CD1c-positive myeloid dendritic cell (primary cell): ENCODE measurements around the gene TMEM97.

ENCODE experiments used
- DNase-seq: peaks from one replicate; pipeline ENCODE4 v3.0.0-alpha.2; 2016; ENCODE audit errors: extremely low spot score

The TMEM97 gene

DNA sequence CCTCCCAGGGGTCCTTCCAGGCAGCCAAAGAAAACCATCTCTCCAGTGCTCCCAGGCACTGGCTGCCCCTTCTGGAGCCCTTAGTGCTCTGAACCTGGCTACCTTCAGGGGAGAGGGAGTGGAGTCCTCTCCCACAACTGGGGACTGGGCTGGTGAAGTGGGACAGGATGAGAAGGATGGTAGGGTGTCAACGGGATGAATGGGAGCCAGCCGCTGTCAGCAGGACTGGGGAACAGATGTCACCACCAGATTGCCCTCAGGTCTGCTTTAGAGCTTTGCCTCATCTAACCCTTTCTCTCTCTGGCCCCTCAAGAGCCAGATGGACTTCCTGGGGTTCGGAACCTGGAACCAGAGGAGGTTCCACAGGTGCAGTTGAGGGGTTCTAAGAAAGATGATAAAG, 46.5 kb downstream of the TMEM97 start:
- no peak for DNase-seq

- no peak for DNase-seq
These were observed 47.6 kb downstream of the TMEM97 start for GRCh38 chr17:28366605-28367004.

DNA sequence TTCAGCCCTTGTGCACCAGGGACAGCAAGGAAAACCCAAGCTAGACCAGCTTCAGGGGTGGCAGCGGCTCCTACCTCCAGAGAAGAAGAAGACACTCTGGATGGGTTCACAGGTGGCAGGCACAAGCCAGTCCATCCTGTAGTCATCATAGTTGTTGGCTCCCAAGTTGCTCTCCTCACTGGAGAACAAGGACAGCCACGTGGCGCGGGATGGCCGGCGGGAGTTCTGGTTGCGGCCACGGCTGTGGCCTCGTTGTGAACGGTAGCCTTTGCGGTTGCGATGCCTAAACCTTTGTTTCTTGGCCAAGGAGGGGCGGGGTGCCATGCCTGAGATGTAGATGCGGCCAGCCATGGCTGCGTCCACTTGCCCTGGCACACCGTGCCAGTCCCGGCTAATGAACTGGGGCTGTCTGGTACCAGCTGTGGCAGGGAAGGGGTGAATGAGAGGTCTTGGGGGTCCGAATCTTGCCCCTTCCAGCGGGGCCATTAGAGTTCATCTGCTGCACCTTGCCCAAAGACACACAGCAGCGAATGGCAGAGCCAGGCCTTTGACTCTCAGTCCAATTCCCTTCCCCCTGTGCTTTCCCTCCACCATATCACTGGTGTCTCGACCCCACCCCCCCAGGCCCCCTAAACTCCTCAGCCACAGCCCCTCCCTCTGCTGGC, 48.8 kb downstream of the TMEM97 start:
- DNase-seq = no peak

GRCh38 chr17:28368306-28368831, 49.4 kb downstream of the TMEM97 start:
- no peak for DNase-seq

GRCh38 chr17:28368915-28369683, 50.1 kb downstream of the TMEM97 start:
- DNase-seq = no peak

DNA sequence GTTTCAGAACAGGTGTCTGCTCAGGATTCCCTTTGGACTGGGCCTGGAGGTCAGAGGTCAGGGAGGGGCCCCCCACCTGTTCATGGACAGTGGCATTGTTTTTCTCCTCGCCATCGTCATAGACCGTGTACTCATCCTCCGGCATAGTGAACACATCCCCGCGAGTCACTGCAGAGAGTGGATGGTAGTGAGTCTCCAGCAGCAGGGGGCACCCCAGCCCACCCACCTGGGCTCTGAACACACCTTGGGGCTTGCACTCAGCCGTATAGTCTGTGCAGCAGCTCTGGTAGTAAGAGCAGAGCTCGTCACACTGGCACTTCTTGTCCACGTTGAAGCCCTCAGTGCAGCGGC, 50.7 kb downstream of the TMEM97 start:
- no peak for DNase-seq

DNA sequence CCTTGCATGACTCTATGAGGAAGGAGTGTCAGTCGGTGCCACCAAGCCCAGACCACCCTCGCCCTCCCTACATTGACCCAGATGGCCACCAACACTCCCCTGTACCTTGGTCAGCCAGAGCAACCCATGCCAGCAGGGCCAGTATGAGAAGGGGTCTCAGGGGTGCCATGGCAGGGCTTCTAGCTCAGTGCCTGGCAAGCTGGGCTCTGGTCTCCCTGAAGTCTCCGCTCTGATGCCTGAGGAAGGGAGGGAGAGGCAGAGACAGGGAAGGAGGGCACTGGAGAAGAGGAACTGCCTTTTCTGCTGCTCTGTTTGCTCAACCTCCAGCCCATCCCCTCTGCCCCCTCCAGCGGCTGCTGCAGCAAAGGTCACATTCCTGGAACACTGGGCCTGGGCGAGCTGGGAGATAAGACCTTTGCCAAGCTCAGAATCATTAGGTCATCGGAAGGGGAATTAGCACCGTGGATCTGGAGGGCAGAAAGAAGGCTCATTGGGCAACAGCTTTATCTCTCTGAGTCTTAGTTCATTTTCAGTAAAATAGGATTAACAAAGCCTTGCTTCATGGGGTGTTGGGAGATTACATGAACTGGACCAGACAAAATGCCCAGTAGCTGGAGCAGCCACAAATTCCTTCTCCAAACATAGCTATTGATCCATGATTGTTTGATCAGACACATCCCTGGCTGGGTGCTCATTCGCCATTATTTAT, 51.2 kb downstream of the TMEM97 start, which contains the start of gene VTN:
Gene VTN (minus strand): TSS at position 273 of the 709 bp plus-strand sequence. CDS start 104 bp downstream, at position 169.
- peak; percentile 53 for DNase-seq

- no peak for DNase-seq
These were observed 51.7 kb downstream of the TMEM97 start for GRCh38 chr17:28370744-28371103.

GRCh38 chr17:28371245-28372202, 52.5 kb downstream of the TMEM97 start, which contains the start of gene SARM1:
Gene SARM1 (plus strand): TSS chr17:28371694. CDS start chr17:28372033, 339 bp downstream.
- DNase-seq = peak; percentile 63

DNA sequence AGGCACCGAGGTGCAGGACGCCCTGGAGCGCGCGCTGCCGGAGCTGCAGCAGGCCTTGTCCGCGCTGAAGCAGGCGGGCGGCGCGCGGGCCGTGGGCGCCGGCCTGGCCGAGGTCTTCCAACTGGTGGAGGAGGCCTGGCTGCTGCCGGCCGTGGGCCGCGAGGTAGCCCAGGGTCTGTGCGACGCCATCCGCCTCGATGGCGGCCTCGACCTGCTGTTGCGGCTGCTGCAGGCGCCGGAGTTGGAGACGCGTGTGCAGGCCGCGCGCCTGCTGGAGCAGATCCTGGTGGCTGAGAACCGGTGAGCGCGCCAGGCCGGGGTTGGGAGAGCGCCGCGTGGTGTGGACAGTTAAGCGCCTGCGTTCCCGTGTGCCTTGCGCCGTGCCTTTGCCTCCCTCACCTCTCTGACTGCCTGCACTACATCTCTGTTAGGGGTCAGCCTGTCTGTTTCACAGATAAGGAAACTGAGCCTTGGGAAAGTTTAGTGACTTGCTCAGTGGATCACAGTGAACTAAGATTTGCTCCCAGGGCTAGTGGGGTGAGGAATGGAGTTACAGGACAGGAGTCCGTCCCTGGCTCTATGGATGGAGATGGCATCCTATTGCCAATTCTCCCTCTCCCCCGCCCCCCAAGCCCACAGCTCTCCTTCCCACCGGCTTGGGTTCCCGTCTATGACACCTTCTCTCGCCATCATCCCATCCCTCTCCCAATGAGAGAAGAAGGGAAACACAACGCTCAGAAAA, 53.4 kb downstream of the TMEM97 start:
- DNase-seq = no peak

- no peak for DNase-seq
These were observed 53.9 kb downstream of the TMEM97 start for GRCh38 chr17:28372945-28373274.
